ENCODE measurements around the gene MUC3A.

The MUC3A gene

GRCh38 chr7:100968650-100969049 lies 19.3 kb downstream of the MUC3A start:
- TF ChIP-seq CTCF (conservative IDR thresholded peaks at IDR 0.05): no peak
- H3K27ac ChIP-seq: no peak overlapping the region

GRCh38 chr7:100969066-100969615 lies 19.8 kb downstream of the MUC3A start, which contains the start of gene MUC12:
Gene MUC12 (plus strand): TSS chr7:100969565. CDS start chr7:100969623, 58 bp downstream.
- no peak for TF ChIP-seq CTCF (conservative IDR thresholded peaks at IDR 0.05)
- H3K27ac ChIP-seq: no peak within 1 kb of the TSS

- no peak overlapping the region for H3K27ac ChIP-seq
- no peak for TF ChIP-seq CTCF (conservative IDR thresholded peaks at IDR 0.05)
Measured at GRCh38 chr7:100971111-100972001, 22.0 kb downstream of the MUC3A start.

GRCh38 chr7:100972002-100972347 lies 22.6 kb downstream of the MUC3A start:
- H3K27ac ChIP-seq: no peak overlapping the region
- no peak for TF ChIP-seq CTCF (conservative IDR thresholded peaks at IDR 0.05)

- TF ChIP-seq CTCF (conservative IDR thresholded peaks at IDR 0.05): no peak
- no peak overlapping the region for H3K27ac ChIP-seq
Measured at GRCh38 chr7:100974021-100974420, 24.7 kb downstream of the MUC3A start.

GRCh38 chr7:100975371-100975821 lies 26.1 kb downstream of the MUC3A start:
- H3K27ac ChIP-seq: no peak overlapping the region

More at GRCh38 chr7:100975371-100975821, 26.1 kb downstream of the MUC3A start:
- no peak for TF ChIP-seq CTCF (conservative IDR thresholded peaks at IDR 0.05)

Measured in VCaP (cell line).